NB4 (cell line): ENCODE results near the gene TRIM37.
A peak's percentile ranks its signal among the peaks of the same experiment; 100 is the strongest.

Experiments used
- DNase-seq: peaks from one replicate; pipeline ENCODE4 v3.0.0; 2010; ENCODE audit warnings: low read depth
- H3K4me3 ChIP-seq: one replicate; pipeline ENCODE4 v1.5.1; 2011; ENCODE audit warnings: mild to moderate bottlenecking, low read depth, low read length, moderate library complexity
- CTCF ChIP-seq: IDR thresholded peaks from one replicate; pipeline ENCODE4 v1.5.1; 2012; ENCODE audit warnings: low read depth, low read length
- MAX ChIP-seq: IDR thresholded peaks from 2 replicates; pipeline ENCODE4 v1.6.1; 2011; ENCODE audit warnings: low read depth, low read length
- MYC ChIP-seq: IDR thresholded peaks from 2 replicates; pipeline ENCODE4 v1.6.1; 2011; ENCODE audit warnings: low read depth, low read length
- POLR2A ChIP-seq: IDR thresholded peaks from 2 replicates; pipeline ENCODE4 v1.6.1; 2011; ENCODE audit warnings: mild to moderate bottlenecking; ENCODE audit not compliant: insufficient read length; ENCODE audit errors: extremely low read depth

Gene TRIM37

GRCh38 chr17:59108400-59109102, 1.9 kb upstream of the TRIM37 start:
- H3K4me3 ChIP-seq: peak overlapping the region; percentile 44
- DNase-seq: no peak
- TF ChIP-seq CTCF (no peak), MYC (no peak), POLR2A (no peak), MAX (no peak)

GRCh38 chr17:59107306-59107670, 608 bp upstream of the TRIM37 start:
- TF ChIP-seq MAX (no peak), CTCF (no peak), MYC (no peak), POLR2A (no peak)
- no peak for DNase-seq
- H3K4me3 ChIP-seq: peak overlapping the region; percentile 87

GRCh38 chr17:59105852-59106462, 723 bp downstream of the TRIM37 start:
- no peak for TF ChIP-seq MAX
- TF ChIP-seq CTCF: no peak
- no peak for TF ChIP-seq POLR2A
- peak overlapping the region; percentile 97 for H3K4me3 ChIP-seq
- peak; percentile 64 for DNase-seq

GRCh38 chr17:59101178-59101577, 5.5 kb downstream of the TRIM37 start:
- DNase-seq: no peak
- no peak overlapping the region for H3K4me3 ChIP-seq
- TF ChIP-seq MAX (no peak), CTCF (no peak), POLR2A (no peak), MYC (no peak)

- TF ChIP-seq MAX: no peak
- no peak for TF ChIP-seq POLR2A
- TF ChIP-seq MYC: no peak
- no peak for TF ChIP-seq CTCF
Observed at GRCh38 chr17:59097876-59098275, 8.8 kb downstream of the TRIM37 start.

More at GRCh38 chr17:59097876-59098275, 8.8 kb downstream of the TRIM37 start:
- H3K4me3 ChIP-seq: no peak overlapping the region
- no peak for DNase-seq
